Stimulated activated CD4-positive, alpha-beta T cell treated with anti-CD3 and anti-CD28 coated beads, TNF-alpha, amount 100 ng/mL, for 4 hours (primary cell): ENCODE measurements around the gene RELA.
A peak's percentile ranks its signal among the peaks of the same experiment; 100 is the strongest.
"Not testable (repeated sequence)": the region's sequence is repeated elsewhere in the genome, so short reads cannot be mapped to it uniquely, and the experiment has no call there.

ENCODE experiments used
- DNase-seq, 3 experiments: peaks; one replicate each; pipeline ENCODE4 v3.0.0-alpha.2; 2020; ENCODE audit warnings: low read depth in 3 of 3

The RELA gene

GRCh38 chr11:65662799-65663638 lies at the start of gene RELA:
Gene RELA (minus strand): TSS chr11:65662916. CDS start chr11:65662832, 84 bp downstream.
- DNase-seq: peak; percentile 78 to 82 (median 81)

- peak; percentile 95 to 96 (median 95) for DNase-seq
Measured at GRCh38 chr11:65711785-65712632, 49.3 kb upstream of the RELA start, which contains the start of gene KAT5. Gene KAT5 (plus strand): TSS chr11:65712252. CDS start chr11:65712268, 16 bp downstream.

GRCh38 chr11:65710421-65710820 lies 47.7 kb upstream of the RELA start:
- DNase-seq: no peak

DNA sequence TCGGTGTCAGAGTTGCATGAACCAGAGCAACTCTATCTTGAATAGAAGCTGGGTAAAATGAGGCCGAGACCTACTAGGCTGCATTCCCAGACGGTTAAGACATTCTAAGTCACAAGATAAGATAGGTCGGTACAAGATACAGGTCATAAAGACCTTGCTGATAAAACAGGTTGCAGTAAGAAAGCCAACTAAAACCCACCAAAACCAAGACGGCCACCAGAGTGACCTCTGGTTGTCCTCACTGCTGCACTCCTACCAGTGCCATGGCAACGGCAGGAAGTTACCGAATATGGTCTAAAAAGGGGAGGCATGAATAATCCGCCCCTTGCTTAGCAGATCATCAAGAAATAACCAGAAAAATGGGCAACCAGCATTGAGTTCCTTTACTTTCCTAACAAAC lies 46.9 kb upstream of the RELA start:
- DNase-seq: no peak

DNA sequence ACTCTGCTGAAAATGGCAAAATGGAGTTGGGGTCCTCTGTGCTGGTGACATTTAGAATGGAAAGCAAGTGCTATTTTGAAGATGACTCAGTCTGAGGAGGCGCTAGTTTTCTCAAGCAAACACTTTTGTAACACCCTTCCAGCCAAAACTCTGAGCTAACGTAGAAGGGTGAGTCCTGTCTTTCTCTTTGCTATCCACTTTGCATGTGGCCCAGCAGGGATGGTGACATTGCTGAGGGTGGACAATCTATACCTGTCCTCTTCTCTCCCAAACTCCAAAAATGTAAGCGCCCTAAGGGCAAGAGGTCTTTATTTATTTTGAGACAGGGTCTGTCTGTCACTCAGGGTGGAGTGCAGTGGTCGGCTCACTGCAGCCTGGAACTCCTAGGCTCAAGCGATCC lies 45.7 kb upstream of the RELA start:
- DNase-seq: no peak

DNA sequence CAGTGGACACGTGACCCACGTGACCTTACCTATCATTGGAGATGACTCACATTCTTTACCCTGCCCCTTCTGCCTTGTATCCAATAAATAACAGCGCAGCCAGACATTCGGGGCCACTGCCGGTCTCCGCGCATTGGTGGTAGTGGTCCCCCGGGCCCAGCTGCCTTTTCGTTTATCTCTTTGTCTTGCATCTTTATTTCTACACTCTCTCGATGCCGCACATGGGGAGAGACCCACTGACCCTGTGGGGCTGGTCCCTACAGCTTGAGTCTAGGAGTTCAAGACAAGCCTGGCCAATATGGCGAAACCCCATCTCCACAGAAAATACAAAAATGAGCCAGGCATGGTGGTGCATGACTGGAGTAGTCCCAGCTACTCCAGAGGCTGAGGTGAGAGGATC lies 44.3 kb upstream of the RELA start:
- not testable (repeated sequence) for DNase-seq

DNA sequence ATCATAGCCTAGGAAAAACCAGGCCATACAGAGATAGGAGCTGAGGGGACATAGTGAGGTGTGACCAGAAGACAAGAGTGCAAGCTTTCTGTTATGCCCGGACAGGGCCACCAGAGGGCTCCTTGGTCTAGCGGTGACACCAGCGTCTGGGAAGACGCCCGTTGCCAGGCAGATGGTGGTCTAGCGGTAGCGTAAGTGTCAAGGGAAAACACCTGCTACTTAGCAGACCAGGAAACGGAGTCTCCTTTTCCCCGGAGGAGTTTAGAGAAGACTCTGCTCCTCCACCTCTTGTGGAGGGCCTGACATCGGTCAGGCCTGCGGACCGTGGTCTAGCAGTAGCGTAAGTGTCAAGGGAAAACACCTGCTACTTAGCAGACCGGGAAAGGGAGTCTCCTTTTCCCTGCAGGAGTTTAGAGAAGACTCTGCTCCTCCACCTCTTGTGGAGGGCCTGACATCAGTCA lies 43.6 kb upstream of the RELA start:
- DNase-seq: peak; percentile 50 to 63 (median 54)

- no peak for DNase-seq
Measured at GRCh38 chr11:65703846-65704245, 41.1 kb upstream of the RELA start.

DNA sequence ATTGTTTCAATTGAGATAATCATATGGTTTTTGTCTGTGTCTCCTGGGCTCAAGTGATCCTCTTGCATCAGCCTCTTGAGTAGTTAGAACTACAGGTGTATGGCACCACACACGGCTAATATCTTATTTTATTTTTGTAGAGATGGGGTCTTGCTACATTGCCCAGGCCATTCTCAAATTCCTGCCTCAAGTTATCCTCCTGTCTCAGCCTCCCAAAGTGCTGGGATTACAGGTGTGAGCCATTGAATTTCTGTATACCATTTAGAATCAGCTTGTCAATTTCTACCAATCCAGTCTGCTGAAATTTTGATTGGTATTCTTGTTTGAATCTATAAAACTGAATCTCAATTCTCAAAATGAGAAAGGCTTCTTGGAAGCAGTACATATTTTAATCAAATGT lies 39.0 kb upstream of the RELA start:
- no peak for DNase-seq

- DNase-seq: no peak
Measured at GRCh38 chr11:65700399-65700798, 37.7 kb upstream of the RELA start.

DNA sequence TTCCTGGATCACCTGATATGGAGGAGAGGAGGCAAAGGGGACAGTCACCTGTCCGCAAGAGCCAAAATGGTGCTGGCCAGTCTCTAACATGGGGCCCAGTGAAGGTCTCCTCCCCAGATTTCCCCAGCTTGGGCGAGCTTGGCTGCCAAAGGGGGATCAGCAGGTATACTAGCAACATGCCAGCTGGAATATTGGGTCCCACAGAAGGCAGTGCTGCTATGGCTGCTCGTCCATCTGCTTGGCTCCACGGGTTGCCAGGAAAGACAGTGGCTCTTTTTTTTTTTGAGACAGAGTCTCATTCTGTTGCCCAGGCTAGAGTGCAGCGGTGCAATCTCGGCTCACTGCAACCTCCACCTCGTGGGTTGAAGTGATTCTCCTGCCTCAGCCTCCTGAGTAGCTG lies 36.6 kb upstream of the RELA start:
- DNase-seq: no peak

DNA sequence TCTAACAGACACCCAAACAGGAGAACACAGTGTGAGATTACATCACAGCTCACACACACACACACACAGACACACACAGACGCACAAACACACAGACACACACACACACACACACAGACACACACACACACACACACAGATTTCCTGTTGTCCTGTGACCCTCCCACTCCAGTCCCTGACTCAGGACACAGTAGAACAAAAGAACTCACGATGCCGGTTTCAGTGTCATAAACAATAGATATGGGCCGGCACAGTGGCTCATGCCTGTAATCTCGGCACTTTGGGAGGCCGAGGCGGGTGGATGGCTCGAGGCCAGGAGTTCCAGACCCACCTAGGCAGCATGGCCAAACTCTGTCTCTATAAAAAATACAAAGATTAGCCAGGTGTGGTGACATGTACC lies 35.5 kb upstream of the RELA start:
- no peak for DNase-seq

DNA sequence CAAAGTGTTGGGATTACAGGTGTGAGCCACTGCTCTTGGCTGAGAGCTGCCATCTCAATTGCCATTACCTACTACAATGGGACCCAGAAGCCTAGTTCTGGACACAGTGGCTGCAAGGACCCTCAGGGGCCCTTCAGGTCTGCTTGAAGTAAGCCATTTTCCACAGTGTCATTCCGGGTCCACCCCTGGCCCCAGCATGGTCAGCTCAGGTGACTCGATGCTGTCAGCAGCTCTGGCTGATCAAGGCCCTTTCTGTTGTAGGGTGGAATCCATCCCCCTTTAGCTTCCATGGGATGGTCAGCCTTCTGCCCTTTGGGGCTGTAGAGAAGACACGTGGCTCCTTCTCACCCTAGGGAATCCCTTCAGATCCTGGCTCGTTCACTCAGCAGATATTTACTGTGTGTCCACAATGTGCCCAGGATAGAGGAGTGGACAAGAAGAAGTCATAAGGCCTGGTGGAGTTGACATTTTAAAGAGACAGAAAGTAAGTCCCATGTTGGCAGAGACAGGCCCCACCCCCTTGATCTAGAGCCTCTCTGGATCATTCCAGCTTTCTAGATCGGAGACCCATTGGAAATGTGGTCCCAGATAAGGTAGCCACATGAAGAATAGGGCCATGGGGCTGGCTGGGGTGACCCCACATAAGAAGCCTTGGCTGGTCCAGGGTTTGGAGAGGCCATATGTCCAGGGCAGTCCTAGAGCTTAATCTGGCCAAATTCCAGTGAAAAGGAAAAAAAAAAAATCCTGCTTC lies 34.3 kb upstream of the RELA start:
- no peak for DNase-seq

- DNase-seq: no peak
Measured at GRCh38 chr11:65695459-65696241, 32.9 kb upstream of the RELA start.

DNA sequence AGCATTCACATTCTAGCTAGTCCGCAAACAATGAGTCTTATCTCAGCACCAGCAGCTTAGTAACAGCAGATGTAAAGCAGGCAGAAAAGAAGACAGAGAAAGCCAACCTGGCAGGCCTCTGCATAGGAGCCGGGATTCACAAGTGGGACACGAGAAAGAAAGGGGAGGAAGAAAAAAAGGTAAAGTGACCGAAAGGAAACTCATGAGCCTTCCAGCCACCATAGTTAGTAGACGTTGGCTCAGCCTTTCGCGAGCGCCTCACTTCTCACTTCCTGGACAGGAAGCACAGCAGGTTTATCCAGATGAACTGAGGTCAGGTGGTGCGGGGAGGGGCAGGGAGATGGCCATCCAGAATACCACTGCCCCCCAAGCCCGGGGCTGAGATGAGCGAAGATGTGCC lies 29.7 kb upstream of the RELA start:
- DNase-seq: no peak

DNA sequence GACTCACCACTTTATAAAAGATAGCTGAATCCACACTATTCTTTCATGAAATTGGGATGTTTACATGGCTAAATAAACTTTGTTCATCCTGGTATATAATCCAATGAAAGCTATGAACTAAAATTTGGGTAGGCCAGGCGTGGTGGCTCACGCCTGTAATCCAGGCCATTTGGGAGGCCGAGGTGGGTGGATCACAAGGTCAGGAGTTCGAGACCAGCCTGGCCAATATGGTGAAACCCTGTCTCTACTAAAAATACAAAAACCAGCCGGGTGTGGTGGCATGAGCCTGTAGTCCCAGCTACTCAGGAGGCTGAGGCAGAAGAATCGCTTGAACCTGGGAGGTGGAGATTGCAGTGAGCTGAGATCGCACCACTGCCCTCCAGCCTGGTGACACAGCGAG lies 29.1 kb upstream of the RELA start:
- DNase-seq: not testable (repeated sequence)

- DNase-seq: no peak
Measured at GRCh38 chr11:65685981-65686380, 23.3 kb upstream of the RELA start.

DNA sequence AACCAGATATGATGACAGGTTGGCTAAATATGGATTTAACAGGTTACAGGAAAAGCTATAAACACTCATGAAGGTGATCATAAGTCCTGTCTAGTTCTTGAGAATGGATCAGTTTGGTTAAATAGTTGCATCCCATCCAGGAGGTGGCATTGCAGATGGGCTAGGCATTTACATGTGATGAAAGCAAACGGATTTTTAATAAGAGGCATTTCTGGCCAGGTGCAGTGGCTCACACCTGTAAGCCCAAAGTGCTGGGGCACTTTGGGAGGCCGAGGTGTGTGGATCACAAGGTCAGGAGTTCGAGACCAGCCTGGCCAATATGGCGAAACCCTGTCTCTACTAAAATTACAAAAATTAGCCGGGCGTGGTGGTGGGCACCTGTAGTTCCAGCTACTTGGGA lies 20.8 kb upstream of the RELA start:
- DNase-seq: not testable (repeated sequence)

- no peak for DNase-seq
Measured at GRCh38 chr11:65680192-65680743, 17.6 kb upstream of the RELA start.

- DNase-seq: no peak
Measured at GRCh38 chr11:65672982-65673381, 10.3 kb upstream of the RELA start.
